Cardiac septum (tissue), 1 donor: Measurements from ENCODE around the gene CRABP2. TPM values are rescaled to one million over a fixed set of nuclear protein-coding genes. Genes with fewer than 3 reads are reported as not detected.

ENCODE experiments used
- DNase-seq: peaks from one replicate; pipeline ENCODE4 v3.0.0-alpha.2; 2020; ENCODE audit warnings: low spot score
- intact Hi-C: fragments of 100-400 bp; cut with DNase I; formaldehyde crosslinking; loops from one replicate; pipeline ENCODE4 v1.14.0; 2022
- total RNA-seq: library from RNA; stranded (reverse); fragmentation: NEBNext Ultra II Directional; extraction: Animal tissue kit (Norgen Biotek cat#: 25700); gene quantifications from one replicate; pipeline ENCODE4 v1.2.1, GENCODE V29; 2021
- donor health status: DM: no; HTN: no; CAD: no.

Gene CRABP2
- total RNA-seq, 1 donor from 2014 or later, result 3.7 TPM

GRCh38 chr1:156663178-156663577 lies 42.2 kb downstream of the CRABP2 start:
- peak; percentile 86 for DNase-seq
- intact Hi-C loops, result loop anchor here (10.0 kb wide), 1 partner anchor 538 kb away; no protein-coding TSS in a partner anchor

DNA sequence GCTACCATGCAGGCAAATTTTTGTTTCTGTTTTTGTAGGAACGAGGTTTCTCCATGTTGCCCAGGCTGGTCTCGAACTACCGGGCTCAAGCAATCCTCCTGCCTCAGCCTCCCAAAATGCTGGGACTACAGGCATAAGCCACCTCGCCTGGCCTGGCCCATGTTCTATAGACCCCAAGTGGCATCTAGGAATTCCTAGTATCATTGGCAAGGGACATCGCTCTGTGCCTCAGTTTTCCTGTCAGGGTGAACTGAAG lies 42.7 kb downstream of the CRABP2 start:
- DNase-seq, result no peak
- intact Hi-C loops, result loop anchor here (10.0 kb wide), 1 partner anchor 538 kb away; no protein-coding TSS in a partner anchor

DNA sequence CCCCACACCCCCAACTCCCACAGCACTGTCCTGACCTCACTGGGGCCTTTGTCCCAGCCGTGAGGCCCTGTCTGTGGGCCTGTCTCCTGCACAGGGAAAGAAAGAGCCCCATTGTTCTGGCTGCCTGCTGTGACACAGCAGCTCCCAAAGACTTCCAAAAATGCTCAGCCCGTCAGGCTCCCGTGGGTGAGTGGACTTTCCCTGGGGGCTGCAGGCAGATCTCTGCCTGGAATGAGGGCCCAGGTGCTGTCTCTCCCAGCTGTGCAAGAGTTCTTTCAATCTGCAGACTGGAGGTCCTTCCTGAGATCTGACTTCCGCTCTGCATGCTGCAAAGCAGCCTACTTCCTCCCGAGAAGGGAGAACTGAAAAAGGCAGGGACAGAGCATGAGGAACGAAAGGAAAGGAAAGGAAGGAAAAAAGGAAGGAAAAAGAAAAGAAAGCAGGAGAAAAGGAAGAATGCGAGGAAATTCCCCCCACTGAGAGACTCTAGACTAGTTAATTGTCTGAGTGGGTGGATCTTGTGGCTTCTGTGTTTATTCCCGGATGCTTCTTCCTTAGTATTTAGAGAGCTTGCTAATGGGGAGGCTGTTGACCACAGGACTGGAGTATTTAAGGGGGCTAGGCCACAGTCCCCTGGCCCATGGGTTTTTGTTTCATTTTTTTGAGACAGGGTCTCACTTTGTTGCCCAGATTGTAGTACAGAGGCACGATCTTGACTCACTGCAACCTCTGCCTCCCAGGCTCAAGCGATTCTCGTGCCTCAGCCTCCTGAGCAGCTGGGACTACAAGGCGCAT lies 43.2 kb downstream of the CRABP2 start:
- intact Hi-C loops, result loop anchor here (10.0 kb wide), 1 partner anchor 537 kb away; no protein-coding TSS in a partner anchor
- DNase-seq, result no peak

GRCh38 chr1:156660752-156661112 lies 44.7 kb downstream of the CRABP2 start:
- intact Hi-C loops, result loop anchor here (1.0 to 10.0 kb wide), 4 partner anchors 17 to 536 kb away; partner anchors contain the start of genes ISG20L2, METTL25B and NES
- DNase-seq, result no peak

DNA sequence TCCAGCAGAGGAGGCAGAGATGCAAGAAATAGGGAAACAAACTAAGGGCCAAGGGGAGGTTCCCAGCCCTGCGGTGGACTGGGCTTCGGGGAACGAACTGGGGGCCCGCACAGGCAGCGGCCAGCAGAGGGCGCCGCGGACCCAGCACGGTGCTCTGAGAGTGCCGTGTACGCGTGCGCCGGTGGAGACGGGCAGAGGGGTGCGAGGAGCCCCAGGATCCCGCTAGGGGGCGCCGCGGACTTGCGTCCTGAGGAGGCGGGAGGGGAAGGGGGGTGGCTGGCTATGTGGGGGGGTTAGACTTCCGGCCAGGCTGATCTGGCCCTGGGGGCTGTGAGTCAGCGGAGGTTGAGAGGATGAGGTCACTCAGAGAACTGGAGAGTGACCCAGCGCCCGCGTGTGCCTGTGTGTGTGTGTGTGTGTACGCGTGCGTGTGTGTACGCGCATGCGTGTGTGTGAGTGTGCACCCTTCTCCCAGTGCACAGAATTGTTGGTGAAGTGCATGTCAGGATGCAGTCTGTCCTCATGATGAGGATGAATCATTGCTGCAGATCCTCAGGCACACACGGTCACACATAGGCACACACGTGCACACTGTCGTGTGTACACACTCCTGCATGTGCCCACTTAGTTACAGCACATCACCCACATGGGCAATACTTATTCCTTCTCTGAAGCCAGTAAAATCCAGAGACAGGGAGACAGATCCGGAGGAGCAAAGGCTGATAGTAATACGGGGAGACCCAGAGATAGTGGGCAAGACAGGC lies 45.2 kb downstream of the CRABP2 start:
- DNase-seq, result peak; percentile 97
- intact Hi-C loops, result loop anchor here (1.0 to 10.0 kb wide), 5 partner anchors 17 to 535 kb away; partner anchors contain the start of genes ISG20L2, METTL25B and NES

- no peak for DNase-seq
- intact Hi-C loops, result loop anchor here (5.0 kb wide), 1 partner anchor 77 kb away; no protein-coding TSS in a partner anchor
Measured at GRCh38 chr1:156659661-156659987, 45.8 kb downstream of the CRABP2 start.

GRCh38 chr1:156658945-156659574 lies 46.3 kb downstream of the CRABP2 start:
- intact Hi-C loops, result loop anchor here (5.0 kb wide), 1 partner anchor 77 kb away; no protein-coding TSS in a partner anchor
- no peak for DNase-seq

DNA sequence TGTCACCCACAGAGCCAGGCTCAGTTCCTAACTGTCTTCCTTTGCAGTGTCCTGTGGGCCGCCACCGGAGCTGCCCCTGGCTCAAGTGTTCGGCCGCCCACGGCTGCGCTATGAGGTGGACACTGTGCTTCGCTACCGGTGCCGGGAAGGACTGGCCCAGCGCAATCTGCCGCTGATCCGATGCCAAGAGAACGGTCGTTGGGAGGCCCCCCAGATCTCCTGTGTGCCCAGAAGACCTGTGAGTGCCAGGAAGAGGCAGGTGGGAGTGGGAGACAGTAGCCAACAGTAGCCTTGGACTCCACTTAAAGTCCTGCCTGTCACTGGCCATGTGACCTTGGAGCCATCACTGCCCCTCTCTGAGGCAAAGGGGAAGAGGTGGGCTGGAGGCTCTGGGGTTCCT lies 46.9 kb downstream of the CRABP2 start:
- DNase-seq, result no peak
- intact Hi-C loops, result loop anchor here (5.0 kb wide), 1 partner anchor 76 kb away; no protein-coding TSS in a partner anchor

GRCh38 chr1:156657741-156658319 lies 47.6 kb downstream of the CRABP2 start:
- intact Hi-C loops, result loop anchor here (1.0 to 5.0 kb wide), 2 partner anchors 33 to 76 kb away; no protein-coding TSS in a partner anchor
- no peak for DNase-seq

DNA sequence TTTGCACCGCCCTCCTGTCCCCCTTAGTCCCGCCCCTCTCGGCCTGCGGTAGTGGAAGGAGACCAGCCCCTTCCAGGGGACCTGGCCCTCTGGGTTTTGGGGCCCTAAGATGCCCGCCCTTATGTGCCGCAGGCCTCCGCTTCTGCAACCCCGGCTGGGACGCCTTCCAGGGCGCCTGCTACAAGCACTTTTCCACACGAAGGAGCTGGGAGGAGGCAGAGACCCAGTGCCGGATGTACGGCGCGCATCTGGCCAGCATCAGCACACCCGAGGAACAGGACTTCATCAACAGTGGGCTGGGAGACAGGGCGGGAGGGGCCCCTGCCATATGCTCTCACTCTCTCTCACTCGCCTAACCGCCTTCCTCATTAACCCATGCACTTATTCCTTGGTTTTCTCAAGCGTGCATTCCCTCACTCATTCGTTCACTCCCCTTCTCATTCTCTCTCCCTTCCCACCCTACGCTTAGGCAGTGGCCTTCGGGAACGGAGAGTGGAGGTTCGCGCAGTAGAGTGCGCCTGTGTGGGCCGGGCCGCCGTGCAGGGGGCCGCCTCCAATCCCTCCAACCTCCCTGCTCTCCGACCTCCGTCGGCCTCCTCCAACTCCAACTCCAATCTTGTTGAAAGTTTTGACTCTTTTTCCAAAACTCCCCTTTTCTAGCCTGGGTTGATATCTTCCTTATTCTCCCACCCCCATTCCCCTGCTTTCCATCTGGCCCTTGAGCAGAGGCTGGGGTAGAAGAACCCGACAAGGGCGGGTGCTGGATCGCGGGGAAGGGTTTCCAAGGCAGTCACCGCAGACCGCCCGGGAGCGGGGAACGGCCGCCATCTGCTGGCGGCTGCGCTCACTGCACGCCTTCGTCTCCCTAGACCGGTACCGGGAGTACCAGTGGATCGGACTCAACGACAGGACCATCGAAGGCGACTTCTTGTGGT lies 48.3 kb downstream of the CRABP2 start:
- intact Hi-C loops, result loop anchor here (1.0 to 5.0 kb wide), 2 partner anchors 32 to 75 kb away; no protein-coding TSS in a partner anchor
- peak; percentile 89 for DNase-seq

DNA sequence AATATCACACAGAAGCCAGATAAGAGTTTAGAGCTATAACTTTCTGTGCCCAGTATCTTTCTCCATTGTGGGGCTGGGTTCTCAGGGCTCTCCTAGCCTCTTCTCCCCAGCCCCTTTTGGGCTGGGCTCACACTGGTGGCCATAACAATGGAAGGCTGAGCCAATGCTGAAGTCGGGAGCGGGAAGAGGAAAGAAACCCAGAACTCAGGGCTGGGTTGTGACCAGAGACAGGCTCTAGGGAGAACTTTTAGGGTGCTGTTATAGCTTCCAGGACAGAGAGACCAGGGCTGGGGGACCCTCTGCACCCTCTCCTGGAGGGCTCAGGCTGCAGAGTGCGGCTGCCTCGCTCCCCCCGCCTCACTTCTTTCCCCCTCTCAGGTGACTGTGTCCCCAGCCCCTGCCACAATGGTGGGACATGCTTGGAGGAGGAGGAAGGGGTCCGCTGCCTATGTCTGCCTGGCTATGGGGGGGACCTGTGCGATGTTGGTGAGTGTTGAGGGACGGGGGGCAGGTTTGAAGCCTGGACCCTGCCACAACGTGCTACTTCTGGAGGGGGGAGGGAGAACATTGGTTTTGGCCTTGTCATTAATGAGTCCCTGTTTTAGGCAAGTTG lies 49.4 kb downstream of the CRABP2 start:
- no peak for DNase-seq

GRCh38 chr1:156655151-156655903 lies 50.1 kb downstream of the CRABP2 start:
- DNase-seq, result no peak
- intact Hi-C loops, result loop anchor here (5.0 kb wide), 1 partner anchor 73 kb away; no protein-coding TSS in a partner anchor

More for the DNA sequence above, 49.4 kb downstream of the CRABP2 start:
- intact Hi-C loops, result loop anchor here (5.0 kb wide), 1 partner anchor 74 kb away; no protein-coding TSS in a partner anchor

GRCh38 chr1:156654700-156655099 lies 50.7 kb downstream of the CRABP2 start:
- intact Hi-C loops, result loop anchor here (5.0 kb wide), 1 partner anchor 72 kb away; no protein-coding TSS in a partner anchor
- DNase-seq, result no peak

DNA sequence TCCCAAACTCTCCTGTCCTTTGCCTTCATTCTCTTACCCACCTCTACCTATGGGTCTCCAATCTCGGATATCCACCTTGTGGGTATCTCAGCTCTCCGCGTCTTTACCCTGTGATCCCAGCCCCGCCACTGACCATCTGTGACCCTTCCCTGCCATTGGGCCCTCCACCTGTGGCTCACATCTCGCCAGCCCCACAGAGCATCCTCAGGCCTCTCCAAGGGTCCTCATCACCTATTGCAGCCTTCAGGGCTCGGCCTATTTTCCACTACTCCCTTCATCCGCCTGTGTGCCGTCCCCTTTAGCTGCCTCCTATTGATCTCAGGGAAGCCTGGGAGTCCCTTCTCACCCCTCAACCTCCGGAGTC lies 52.4 kb downstream of the CRABP2 start:
- DNase-seq, result no peak
- intact Hi-C loops, result no loop called here

- DNase-seq, result no peak
- intact Hi-C loops, result no loop called here
Measured at GRCh38 chr1:156652131-156652991, 53.0 kb downstream of the CRABP2 start.
